Eye (tissue), 1 donor: ENCODE results near the gene FMO4.
"Not testable (repeated sequence)": the region's sequence is repeated elsewhere in the genome, so short reads cannot be mapped to it uniquely, and the experiment has no call there.

Experiments used
- DNase-seq: peaks from one replicate; pipeline ENCODE4 v3.0.0-alpha.2; 2015

FMO4 gene

GRCh38 chr1:171313835-171314320 is at the start of gene FMO4:
Gene FMO4, plus strand, starts transcription at chr1:171314183. Its CDS starts 5,643 bp downstream, at chr1:171319826.
- DNase-seq: peak; percentile 98

- no peak for DNase-seq
Observed at GRCh38 chr1:171265686-171266085, 48.3 kb upstream of the FMO4 start.

- no peak for DNase-seq
Observed at GRCh38 chr1:171266930-171267329, 47.1 kb upstream of the FMO4 start.

GRCh38 chr1:171267391-171267790 is 46.6 kb upstream of the FMO4 start:
- peak; percentile 26 for DNase-seq

DNA sequence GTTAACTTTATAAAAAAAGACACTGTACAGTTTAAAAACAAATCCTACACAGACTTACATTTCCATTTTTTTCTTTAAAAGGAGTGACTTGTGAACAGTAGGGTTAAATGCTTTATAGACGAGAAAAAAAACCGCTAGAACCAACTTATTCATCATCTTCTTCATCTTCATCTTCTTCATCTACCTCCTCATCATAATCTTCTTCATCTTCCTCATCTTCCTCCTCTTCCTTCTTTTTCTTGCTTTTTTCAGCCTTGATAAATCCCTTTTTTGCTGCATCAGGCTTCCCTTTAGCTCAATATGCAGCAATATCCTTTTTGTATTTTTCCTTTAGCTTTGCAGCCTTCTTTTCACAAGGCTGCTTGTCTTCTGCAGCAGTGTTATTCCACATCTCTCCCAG is 43.2 kb upstream of the FMO4 start:
- DNase-seq: no peak

DNA sequence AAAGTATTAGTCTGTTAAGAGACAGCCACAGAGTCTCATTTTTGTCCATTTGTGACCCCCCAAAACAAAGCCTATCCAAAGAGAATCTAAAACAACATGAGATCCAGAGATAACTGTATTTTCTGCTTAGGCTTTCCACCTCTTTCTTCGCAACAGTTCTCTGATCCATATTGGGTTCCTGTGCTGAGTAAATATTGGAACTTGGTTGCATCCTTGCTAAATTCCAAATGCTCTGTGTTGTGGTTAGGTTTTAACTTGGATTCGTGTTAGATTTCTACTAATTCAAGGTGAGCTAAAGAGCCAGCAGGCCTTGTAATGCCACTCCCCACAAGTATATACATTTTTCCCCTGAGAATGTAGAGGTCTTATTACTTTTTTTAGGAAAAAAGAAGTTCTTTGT is 36.4 kb upstream of the FMO4 start:
- no peak for DNase-seq

DNA sequence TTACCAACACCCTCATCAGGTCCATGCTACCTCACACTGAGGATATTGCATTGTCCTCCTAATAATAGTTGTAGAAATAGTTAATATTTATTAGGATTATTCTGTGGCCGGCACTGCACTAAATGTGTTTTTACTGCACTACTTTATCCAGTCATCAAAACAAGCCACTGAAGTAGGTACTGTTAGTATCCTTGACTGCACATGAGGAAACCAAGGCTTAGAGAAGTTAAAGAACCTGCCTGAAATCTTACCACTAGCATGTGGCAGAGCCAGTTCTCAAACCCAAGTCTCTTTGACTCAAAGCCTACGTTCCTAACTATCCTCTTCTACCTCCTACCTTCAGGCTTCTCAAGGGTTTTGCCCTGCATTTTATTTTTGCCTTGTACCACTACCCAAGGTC is 34.7 kb upstream of the FMO4 start:
- DNase-seq: no peak

DNA sequence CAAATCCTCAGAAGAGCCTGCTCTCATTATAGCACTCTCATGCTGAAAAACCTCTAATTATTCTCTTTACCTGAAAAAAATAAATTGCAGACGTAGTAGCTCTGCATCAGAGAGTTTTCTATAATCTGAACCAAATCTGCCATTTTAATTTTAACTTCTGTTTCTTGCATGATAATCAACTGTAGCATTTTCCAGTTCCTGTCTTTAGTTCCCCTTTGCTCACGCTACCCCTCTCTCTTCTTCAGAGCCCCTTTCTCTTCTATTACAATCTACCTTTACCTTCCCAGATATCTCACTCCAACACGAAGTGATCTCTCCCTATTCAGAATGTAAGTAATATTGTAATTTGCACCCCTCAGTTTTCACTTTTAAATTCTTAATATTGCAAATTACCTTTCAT is 34.3 kb upstream of the FMO4 start:
- no peak for DNase-seq

GRCh38 chr1:171280599-171280998 is 33.4 kb upstream of the FMO4 start:
- peak; percentile 8 for DNase-seq

- no peak for DNase-seq
Observed at GRCh38 chr1:171286032-171286705, 27.8 kb upstream of the FMO4 start.

DNA sequence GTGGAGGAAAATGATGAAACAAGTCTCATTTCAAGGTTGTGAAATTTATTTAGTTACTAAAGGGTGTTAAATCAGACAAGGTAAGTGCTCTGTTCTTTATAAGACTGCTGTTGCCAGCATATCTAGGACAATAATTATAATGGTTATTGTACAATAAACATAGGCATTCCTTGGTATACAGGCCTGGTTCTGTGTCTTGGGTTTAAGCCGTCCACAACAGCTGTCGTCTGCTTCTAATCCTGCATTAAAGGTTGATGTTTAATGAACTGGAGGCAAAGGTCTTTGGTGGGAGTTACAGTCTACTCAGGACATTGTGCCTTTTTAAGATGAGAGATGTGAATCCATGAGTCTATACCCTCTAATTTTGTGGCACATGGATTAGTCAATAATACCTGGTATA is 23.4 kb upstream of the FMO4 start:
- no peak for DNase-seq

DNA sequence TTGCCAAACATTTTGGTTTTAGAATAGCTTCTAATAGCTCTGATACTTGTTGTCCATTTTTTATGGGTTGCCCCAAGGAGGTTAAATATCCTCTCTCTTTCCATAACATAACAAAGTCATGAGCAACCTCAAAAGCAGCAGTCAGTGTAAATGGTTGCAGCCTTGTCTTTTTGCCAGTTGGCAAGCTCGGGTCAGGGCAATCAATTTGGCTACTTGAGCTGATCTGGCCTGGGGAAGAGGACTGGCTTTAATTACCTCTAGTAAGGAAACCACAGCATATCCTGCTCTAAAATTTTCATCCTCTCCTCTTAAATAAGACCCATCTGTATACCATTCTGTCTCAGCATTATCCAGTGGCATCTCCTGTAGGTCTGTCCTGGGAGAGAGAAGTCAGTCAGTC is 21.2 kb upstream of the FMO4 start:
- DNase-seq: no peak

DNA sequence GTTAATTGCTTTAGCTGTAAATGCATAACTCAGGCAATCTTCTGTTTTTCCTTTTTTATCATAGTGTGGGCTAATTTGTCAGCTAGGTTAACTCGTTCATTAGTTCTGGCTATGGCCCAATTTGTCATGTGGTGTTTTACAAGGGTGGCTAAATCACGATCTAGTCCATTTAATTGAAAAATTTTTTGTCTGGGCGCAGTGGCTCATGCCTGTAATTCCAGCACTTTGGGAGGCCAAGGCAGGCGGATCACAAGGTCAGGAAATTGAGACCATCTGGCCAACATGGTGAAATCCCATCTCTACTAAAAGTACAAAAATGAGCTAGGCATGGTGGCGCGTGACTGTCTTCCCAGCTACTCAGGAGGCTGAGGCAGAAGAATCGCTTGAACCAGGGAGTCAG is 18.6 kb upstream of the FMO4 start:
- not testable (repeated sequence) for DNase-seq

DNA sequence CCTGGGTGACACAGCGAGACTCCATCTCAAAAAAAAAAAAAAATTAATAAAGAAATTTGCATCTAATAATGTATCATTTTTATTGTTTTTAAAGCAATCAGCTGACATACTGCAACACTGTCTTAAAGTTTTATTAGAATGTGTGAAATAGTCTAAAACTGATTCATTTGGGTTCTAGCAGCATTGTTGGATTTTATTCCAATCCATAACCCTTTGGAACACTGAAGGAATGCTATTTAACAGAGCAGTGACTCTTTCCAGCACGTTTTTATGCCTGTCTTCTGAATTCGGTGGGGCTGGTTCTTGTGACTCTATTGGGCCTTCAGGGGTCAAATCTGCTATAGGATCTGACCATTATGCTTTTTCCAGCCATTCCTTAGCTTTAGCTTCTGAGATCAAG is 18.2 kb upstream of the FMO4 start:
- no peak for DNase-seq

GRCh38 chr1:171296897-171297296 is 17.1 kb upstream of the FMO4 start:
- no peak for DNase-seq

GRCh38 chr1:171298696-171299095 is 15.3 kb upstream of the FMO4 start:
- no peak for DNase-seq

GRCh38 chr1:171299342-171299741 is 14.6 kb upstream of the FMO4 start:
- DNase-seq: no peak

- no peak for DNase-seq
Observed at GRCh38 chr1:171300401-171300800, 13.6 kb upstream of the FMO4 start.

GRCh38 chr1:171310661-171311087 is 3.3 kb upstream of the FMO4 start:
- DNase-seq: no peak

GRCh38 chr1:171311771-171312558 is 2.0 kb upstream of the FMO4 start:
- no peak for DNase-seq

GRCh38 chr1:171313319-171313834 is 606 bp upstream of the FMO4 start:
- DNase-seq: no peak

GRCh38 chr1:171329251-171329650 is 15.3 kb downstream of the FMO4 start:
- no peak for DNase-seq

DNA sequence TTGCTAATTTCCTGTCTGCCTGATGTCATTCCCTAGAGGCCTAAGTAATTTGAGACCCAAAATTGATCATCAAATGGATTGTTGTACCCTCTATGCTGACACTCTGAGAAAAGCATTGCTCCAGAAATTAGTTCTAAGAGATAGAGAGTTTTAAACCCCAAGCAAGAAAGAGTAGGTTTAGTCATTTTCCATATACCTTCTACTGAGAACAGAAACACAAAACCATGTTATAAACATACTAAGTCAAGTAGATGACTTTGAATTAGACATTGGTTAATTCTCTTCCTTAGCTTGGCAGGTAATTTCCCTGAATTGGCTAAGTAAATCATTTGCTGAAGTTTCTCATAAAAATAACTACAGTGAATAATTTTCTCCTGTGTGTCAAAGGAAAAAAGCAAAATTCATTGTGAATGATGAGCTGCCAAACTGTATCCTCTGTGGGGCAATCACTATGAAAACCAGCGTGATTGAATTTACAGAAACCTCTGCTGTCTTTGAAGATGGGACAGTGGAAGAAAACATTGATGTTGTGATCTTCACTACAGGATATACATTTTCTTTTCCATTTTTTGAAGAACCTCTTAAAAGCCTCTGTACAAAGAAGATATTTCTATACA is 20.1 kb downstream of the FMO4 start:
- DNase-seq: no peak

DNA sequence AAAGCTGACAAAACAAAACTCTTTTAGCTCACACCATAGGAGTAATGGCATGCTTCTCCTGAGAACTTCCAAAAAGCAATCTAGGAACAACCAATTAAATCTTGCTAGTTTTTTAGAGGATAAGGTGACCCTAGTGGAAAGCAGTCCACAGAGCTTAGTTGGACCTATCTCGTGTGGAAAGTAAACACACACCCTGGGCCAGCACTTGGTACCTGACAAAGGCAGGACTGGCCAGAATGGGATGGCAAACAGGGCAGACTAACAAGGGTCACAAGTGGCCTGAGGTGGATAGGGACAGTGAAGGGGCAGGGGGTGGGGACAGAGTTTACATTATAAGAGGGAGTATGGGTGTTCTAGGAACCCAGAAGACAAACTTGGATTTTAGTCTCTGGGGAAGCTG is 22.0 kb downstream of the FMO4 start:
- no peak for DNase-seq
